WTC11 (cell line): Measurements from ENCODE around the gene ERVW-1.

Experiments used
- ARID4B ChIP-seq: sonication (generic); formaldehyde crosslinking; IDR thresholded peaks from 2 replicates; pipeline ENCODE4 v1.8.0; 2023; ENCODE audit warnings: missing genetic modification reagents, mild to moderate bottlenecking, borderline replicate concordance
- E2F4 ChIP-seq: sonication (generic); formaldehyde crosslinking; IDR thresholded peaks from 2 replicates; pipeline ENCODE4 v1.8.1; 2022; ENCODE audit warnings: low read depth, mild to moderate bottlenecking, moderate library complexity, missing genetic modification reagents, borderline replicate concordance
- HMGXB4 ChIP-seq: sonication (generic); formaldehyde crosslinking; IDR thresholded peaks from 2 replicates; pipeline ENCODE4 v1.8.1; 2023; ENCODE audit warnings: mild to moderate bottlenecking, moderate library complexity, missing genetic modification reagents
- JUN ChIP-seq: sonication (generic); formaldehyde crosslinking; IDR thresholded peaks from 2 replicates; pipeline ENCODE4 v1.8.0; 2023; ENCODE audit warnings: mild to moderate bottlenecking, missing genetic modification reagents
- NFYB ChIP-seq: sonication (generic); formaldehyde crosslinking; conservative IDR thresholded peaks from 2 replicates; pipeline ENCODE4 v1.8.0; 2022; ENCODE audit warnings: low read depth, missing genetic modification reagents
- SMAD4 ChIP-seq: sonication (generic); formaldehyde crosslinking; IDR thresholded peaks from 2 replicates; pipeline ENCODE4 v1.8.0; 2022; ENCODE audit warnings: mild to moderate bottlenecking, missing genetic modification reagents
- STAT6 ChIP-seq: sonication (generic); formaldehyde crosslinking; conservative IDR thresholded peaks from 2 replicates; pipeline ENCODE4 v1.8.1; 2023; ENCODE audit warnings: mild to moderate bottlenecking, low read depth, missing genetic modification reagents, moderate library complexity
- TEAD4 ChIP-seq: sonication (generic); formaldehyde crosslinking; IDR thresholded peaks from 2 replicates; pipeline ENCODE4 v1.8.0; 2022; ENCODE audit warnings: mild to moderate bottlenecking, missing genetic modification reagents
- ZNF671 ChIP-seq: fragments of 250-450 bp; sonication (Bioruptor Pico); IDR thresholded peaks from 2 replicates; pipeline ENCODE4 v1.8.0; 2021; ENCODE audit warnings: mild to moderate bottlenecking
- TF ChIP-seq, protein P1 (sequence below): fragments of 200-600 bp; IDR thresholded peaks from 2 replicates; pipeline ENCODE4 v1.8.0; 2022; ENCODE audit warnings: antibody characterized with exemption
- TF ChIP-seq, protein P2 (sequence below): sonication (generic); formaldehyde crosslinking; IDR thresholded peaks from 2 replicates; pipeline ENCODE4 v1.8.0; 2022; ENCODE audit warnings: mild to moderate bottlenecking, missing genetic modification reagents

DNA sequence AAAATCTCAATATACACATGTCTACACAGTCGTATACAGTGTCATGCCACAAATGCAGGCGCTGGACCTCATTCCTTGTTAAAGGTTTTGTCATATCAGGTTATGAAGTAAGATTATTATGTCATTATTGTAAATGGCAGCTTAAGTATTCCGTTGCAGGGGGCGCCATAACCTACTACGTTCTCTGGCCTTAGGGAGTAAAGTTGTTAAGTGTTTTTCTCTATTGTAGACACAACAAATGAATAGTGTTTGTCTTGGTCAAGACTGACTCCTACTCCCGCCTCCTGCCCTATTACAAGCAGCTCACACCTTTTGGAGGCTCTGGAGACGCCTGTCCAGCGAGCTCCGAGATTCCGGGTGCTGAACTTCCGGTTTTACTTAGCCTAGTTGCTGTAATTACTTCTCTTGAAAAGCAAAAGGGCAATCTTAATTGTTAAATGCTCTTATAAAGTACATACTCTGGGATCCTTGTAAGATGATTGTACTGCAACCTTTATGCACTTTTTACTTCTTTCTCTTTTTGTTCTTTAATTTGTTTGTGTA is 29.5 kb downstream of the ERVW-1 start:
- TF ChIP-seq ARID4B (CRISPR knock-in tag) = no peak
- TF ChIP-seq ZNF671 (CRISPR knock-in tag) = no peak
- TF ChIP-seq JUN (CRISPR knock-in tag) = no peak
- TF ChIP-seq, protein P1, sequence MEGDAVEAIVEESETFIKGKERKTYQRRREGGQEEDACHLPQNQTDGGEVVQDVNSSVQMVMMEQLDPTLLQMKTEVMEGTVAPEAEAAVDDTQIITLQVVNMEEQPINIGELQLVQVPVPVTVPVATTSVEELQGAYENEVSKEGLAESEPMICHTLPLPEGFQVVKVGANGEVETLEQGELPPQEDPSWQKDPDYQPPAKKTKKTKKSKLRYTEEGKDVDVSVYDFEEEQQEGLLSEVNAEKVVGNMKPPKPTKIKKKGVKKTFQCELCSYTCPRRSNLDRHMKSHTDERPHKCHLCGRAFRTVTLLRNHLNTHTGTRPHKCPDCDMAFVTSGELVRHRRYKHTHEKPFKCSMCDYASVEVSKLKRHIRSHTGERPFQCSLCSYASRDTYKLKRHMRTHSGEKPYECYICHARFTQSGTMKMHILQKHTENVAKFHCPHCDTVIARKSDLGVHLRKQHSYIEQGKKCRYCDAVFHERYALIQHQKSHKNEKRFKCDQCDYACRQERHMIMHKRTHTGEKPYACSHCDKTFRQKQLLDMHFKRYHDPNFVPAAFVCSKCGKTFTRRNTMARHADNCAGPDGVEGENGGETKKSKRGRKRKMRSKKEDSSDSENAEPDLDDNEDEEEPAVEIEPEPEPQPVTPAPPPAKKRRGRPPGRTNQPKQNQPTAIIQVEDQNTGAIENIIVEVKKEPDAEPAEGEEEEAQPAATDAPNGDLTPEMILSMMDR = no peak
- TF ChIP-seq NFYB = no peak
- no peak for TF ChIP-seq TEAD4 (CRISPR knock-in tag)
- TF ChIP-seq, protein P2, sequence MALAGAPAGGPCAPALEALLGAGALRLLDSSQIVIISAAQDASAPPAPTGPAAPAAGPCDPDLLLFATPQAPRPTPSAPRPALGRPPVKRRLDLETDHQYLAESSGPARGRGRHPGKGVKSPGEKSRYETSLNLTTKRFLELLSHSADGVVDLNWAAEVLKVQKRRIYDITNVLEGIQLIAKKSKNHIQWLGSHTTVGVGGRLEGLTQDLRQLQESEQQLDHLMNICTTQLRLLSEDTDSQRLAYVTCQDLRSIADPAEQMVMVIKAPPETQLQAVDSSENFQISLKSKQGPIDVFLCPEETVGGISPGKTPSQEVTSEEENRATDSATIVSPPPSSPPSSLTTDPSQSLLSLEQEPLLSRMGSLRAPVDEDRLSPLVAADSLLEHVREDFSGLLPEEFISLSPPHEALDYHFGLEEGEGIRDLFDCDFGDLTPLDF (CRISPR knock-in tag) = no peak
- no peak for TF ChIP-seq HMGXB4 (CRISPR knock-in tag)
- no peak for TF ChIP-seq STAT6
- no peak for TF ChIP-seq E2F4
- no peak for TF ChIP-seq SMAD4 (CRISPR knock-in tag)
